OCI-LY1 (cell line): ENCODE measurements around the gene IGF2BP3.

Experiments
- EZH2 ChIP-seq: fragments of 200-600 bp; sonication (generic), shearing (Covaris generic); IDR thresholded peaks from 2 replicates; pipeline ENCODE4 v1.8.0; 2017; ENCODE audit warnings: borderline replicate concordance, mixed run types, mild to moderate bottlenecking, antibody characterized with exemption, low read length, moderate library complexity, mixed read lengths
- TF ChIP-seq, protein P1 (sequence below): fragments of 200-600 bp; sonication (generic), shearing (Covaris generic); IDR thresholded peaks from 2 replicates; pipeline ENCODE4 v1.5.1; 2017; ENCODE audit warnings: mild to moderate bottlenecking, antibody characterized with exemption, low read length, moderate library complexity, mixed read lengths

DNA sequence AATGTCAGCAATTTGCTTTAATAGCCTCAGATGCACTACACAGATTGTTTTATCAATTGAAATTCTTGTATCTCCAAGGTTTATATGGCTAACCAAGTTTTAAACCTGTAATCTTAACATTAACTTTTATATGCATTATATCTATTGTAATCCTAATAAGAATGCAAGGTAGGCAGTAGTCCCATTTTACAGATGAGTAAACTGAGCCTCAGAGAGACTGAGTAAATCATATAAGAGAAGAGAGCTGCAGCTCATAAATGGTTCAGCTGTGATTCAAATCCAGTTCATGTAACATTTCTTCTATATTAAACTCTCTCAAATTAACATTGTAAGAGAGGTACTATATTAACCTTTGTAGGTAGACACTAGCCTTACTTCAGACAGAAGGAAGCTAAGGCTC lies 127.2 kb downstream of the IGF2BP3 start:
- TF ChIP-seq, protein P1, sequence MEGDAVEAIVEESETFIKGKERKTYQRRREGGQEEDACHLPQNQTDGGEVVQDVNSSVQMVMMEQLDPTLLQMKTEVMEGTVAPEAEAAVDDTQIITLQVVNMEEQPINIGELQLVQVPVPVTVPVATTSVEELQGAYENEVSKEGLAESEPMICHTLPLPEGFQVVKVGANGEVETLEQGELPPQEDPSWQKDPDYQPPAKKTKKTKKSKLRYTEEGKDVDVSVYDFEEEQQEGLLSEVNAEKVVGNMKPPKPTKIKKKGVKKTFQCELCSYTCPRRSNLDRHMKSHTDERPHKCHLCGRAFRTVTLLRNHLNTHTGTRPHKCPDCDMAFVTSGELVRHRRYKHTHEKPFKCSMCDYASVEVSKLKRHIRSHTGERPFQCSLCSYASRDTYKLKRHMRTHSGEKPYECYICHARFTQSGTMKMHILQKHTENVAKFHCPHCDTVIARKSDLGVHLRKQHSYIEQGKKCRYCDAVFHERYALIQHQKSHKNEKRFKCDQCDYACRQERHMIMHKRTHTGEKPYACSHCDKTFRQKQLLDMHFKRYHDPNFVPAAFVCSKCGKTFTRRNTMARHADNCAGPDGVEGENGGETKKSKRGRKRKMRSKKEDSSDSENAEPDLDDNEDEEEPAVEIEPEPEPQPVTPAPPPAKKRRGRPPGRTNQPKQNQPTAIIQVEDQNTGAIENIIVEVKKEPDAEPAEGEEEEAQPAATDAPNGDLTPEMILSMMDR = no peak
- no peak for TF ChIP-seq EZH2
